Panc1 (cell line): ENCODE results near the gene WDR27. TPM values are rescaled to one million over a fixed set of nuclear protein-coding genes. Genes with fewer than 3 reads are reported as not detected.

Source experiments
- ATAC-seq: fragments of 200-7000 bp; cut with Tn5 transposase; 2 replicates; pipeline ENCODE4 v1.9.1; 2020; ENCODE audit warnings: mild to moderate bottlenecking, moderate library complexity
- BruUV-seq: library from RNA; stranded (reverse); fragments of 400-500 nt; replicated peaks from 2 replicates; lab custom pipeline; 2021; lab: Mats Ljungman, UMichigan
- CTCF ChIA-PET: fragments of 300-600 bp; sonication (Branson Sonifier 250); formaldehyde crosslinking; loops from one replicate; lab custom pipeline; 2022; ENCODE audit warnings: antibody characterized with exemption; lab: Charles Lee
- POLR2A ChIA-PET: fragments of 300-600 bp; sonication (Branson Sonifier 250); formaldehyde crosslinking; loops from one replicate; lab custom pipeline; 2022; ENCODE audit warnings: antibody characterized with exemption; lab: Charles Lee
- DNase-seq: peaks from one replicate; pipeline ENCODE4 v3.0.0-alpha.2; 2010; ENCODE audit warnings: low read depth, low spot score
- H3K27ac ChIP-seq: 2 replicates; pipeline ENCODE4 v1.5.1; 2011; ENCODE audit warnings: mild to moderate bottlenecking, low read length, inconsistent platforms
- H3K27me3 ChIP-seq: fragments of 200-500 bp; sonication (Bioruptor generic); 2 replicates; pipeline ENCODE4 v1.6.0; 2014; ENCODE audit warnings: low read length, inconsistent platforms; ENCODE audit not compliant: control insufficient read depth, insufficient read depth
- H3K36me3 ChIP-seq: fragments of 200-500 bp; sonication (Bioruptor generic); 2 replicates; pipeline ENCODE4 v1.5.1; 2014; ENCODE audit warnings: inconsistent platforms, mild to moderate bottlenecking, low read length, moderate library complexity; ENCODE audit not compliant: control insufficient read depth, insufficient read depth
- H3K4me1 ChIP-seq: 2 replicates; pipeline ENCODE4 v1.5.1; 2011; ENCODE audit warnings: inconsistent platforms, mild to moderate bottlenecking, low read length, moderate library complexity; ENCODE audit not compliant: control insufficient read depth, insufficient read depth
- H3K4me3 ChIP-seq, 2 experiments: 2 replicates each; pipeline ENCODE4 v1.5.1; 2011 to 2012; ENCODE audit warnings: low read depth in 2 of 2, low read length in 2 of 2, mild to moderate bottlenecking in 2 of 2, inconsistent platforms in 1 of 2, moderate library complexity in 1 of 2
- H3K9me3 ChIP-seq: fragments of 200-500 bp; sonication (Bioruptor generic); 2 replicates; pipeline ENCODE4 v1.5.1; 2014; ENCODE audit warnings: low read depth, mild to moderate bottlenecking, inconsistent platforms, low read length, moderate library complexity; ENCODE audit not compliant: control insufficient read depth, insufficient read depth
- CTCF ChIP-seq: fragments of 450-650 bp; IDR thresholded peaks from 2 replicates; pipeline ENCODE4 v1.5.1; 2017; ENCODE audit warnings: mild to moderate bottlenecking
- POLR2AphosphoS5 ChIP-seq: IDR thresholded peaks from 2 replicates; pipeline ENCODE4 v1.6.1; 2012; ENCODE audit warnings: mild to moderate bottlenecking, low read depth, low read length, moderate library complexity
- REST ChIP-seq, 2 experiments: IDR thresholded peaks; 2 replicates each; pipeline ENCODE4 v1.6.1; 2011 to 2012; ENCODE audit warnings: low read depth in 2 of 2, control low read depth in 1 of 2, low read length in 1 of 2, mild to moderate bottlenecking in 1 of 2, moderate library complexity in 1 of 2; ENCODE audit not compliant: insufficient read depth in 1 of 2
- SIN3A ChIP-seq: IDR thresholded peaks from 2 replicates; pipeline ENCODE4 v1.6.1; 2012; ENCODE audit warnings: low read depth, mild to moderate bottlenecking, low read length, moderate library complexity, borderline replicate concordance; ENCODE audit not compliant: insufficient read depth
- TCF7L2 ChIP-seq: IDR thresholded peaks from 2 replicates; pipeline ENCODE4 v1.6.1; 2011; ENCODE audit warnings: mild to moderate bottlenecking, low read depth, low read length, inconsistent platforms
- in situ Hi-C: cut with HindIII; loops from 2 replicates; pipeline ENCODE4 v1.10.0; 2016; ENCODE audit warnings: low sequenced_read_pairs, low pct_unique_long_range_greater_than_20kb
- intact Hi-C: fragments of 100-400 bp; cut with micrococcal nuclease; formaldehyde crosslinking; loops from one replicate; pipeline ENCODE4 v1.10.0; 2022; ENCODE audit not compliant: unreplicated experiment
- total RNA-seq: library from RNA; stranded (reverse); gene quantifications from one replicate; pipeline ENCODE4 v1.2.1, GENCODE V29; 2021; ENCODE audit not compliant: unreplicated experiment

The WDR27 gene
- total RNA-seq, 1 experiment from 2014 or later = 56.3 TPM

GRCh38 chr6:169474362-169474761, 227.5 kb downstream of the WDR27 start:
- H3K9me3 ChIP-seq = peaks cover 29% of the 10 kb centered on the region
- ChIA-PET CTCF (no interaction called here), POLR2A (no interaction called here)
- H3K4me3 ChIP-seq = no peak overlapping the region
- no TSS peak for BruUV-seq
- in situ Hi-C loops (no loop called here), intact Hi-C loops (no loop called here)
- ATAC-seq (no peak), DNase-seq (no peak)
- H3K36me3 ChIP-seq = no peaks in the 10 kb centered on the region
- no peak for TF ChIP-seq SIN3A
- no peak for TF ChIP-seq REST (IDR thresholded peaks at IDR 0.05; ENCODE audit: insufficient read depth in 1 of 2, low read depth in 2 of 2, low read length in 1 of 2)
- TF ChIP-seq CTCF = no peak
- no peak for TF ChIP-seq POLR2AphosphoS5
- TF ChIP-seq TCF7L2 = no peak
- no peak overlapping the region for H3K27ac ChIP-seq
- H3K4me1 ChIP-seq = no peaks in the 10 kb centered on the region
- no peaks in the 10 kb centered on the region for H3K27me3 ChIP-seq

- DNase-seq = no peak
- no peak for TF ChIP-seq REST (IDR thresholded peaks at IDR 0.05; ENCODE audit: insufficient read depth in 1 of 2, low read depth in 2 of 2, low read length in 1 of 2)
- TF ChIP-seq POLR2AphosphoS5 = no peak
- TF ChIP-seq CTCF = no peak
- TF ChIP-seq TCF7L2 = no peak
- no peak for TF ChIP-seq SIN3A
- ChIA-PET POLR2A (no interaction called here), CTCF (no interaction called here)
- Histone ChIP-seq H3K27ac (no peak overlapping the region), H3K36me3 (no peaks in the 10 kb centered on the region), H3K4me1 (no peaks in the 10 kb centered on the region), H3K9me3 (peaks cover 29% of the 10 kb centered on the region), H3K4me3 (no peak overlapping the region), H3K27me3 (no peaks in the 10 kb centered on the region)
- ATAC-seq = no peak
- no TSS peak for BruUV-seq
- in situ Hi-C loops = no loop called here
- intact Hi-C loops = no loop called here
These were observed 228.2 kb downstream of the WDR27 start for GRCh38 chr6:169473663-169474062.
